GM10248 (cell line): ENCODE measurements around the gene PLEKHO1.
A peak's percentile ranks its signal among the peaks of the same experiment; 100 is the strongest.

Experiments
- CTCF ChIA-PET: fragments of 300-600 bp; sonication (Branson Sonifier 250); formaldehyde crosslinking; extraction: SDS; loops from one replicate; lab custom pipeline; 2021; ENCODE audit warnings: antibody characterized with exemption; lab: Yijun Ruan, JAX
- POLR2A ChIA-PET: fragments of 350-650 bp; sonication (Branson Sonifier 250); formaldehyde crosslinking; extraction: SDS; loops from one replicate; lab custom pipeline; 2020; ENCODE audit warnings: antibody characterized with exemption; lab: Yijun Ruan, JAX
- DNase-seq: peaks from one replicate; pipeline ENCODE4 v3.0.0; 2012; ENCODE audit errors: extremely low spot score
- CTCF ChIP-seq: IDR thresholded peaks from 2 replicates; pipeline ENCODE4 v1.5.1; 2012; ENCODE audit warnings: mild to moderate bottlenecking, low read depth; ENCODE audit errors: extremely low read depth, missing control alignments, control extremely low read depth

Gene PLEKHO1

GRCh38 chr1:150164779-150165178 is 15.1 kb downstream of the PLEKHO1 start:
- ChIA-PET CTCF (interaction anchor here (0.6 to 14.0 kb wide), 14 partner anchors 8 to 272 kb away, joined by 3 to 247 read pairs (median 8); partner anchors contain the start of genes PLEKHO1 and VPS45), POLR2A (interaction anchor here (1.7 kb wide), 1 partner anchor 278 kb away, joined by 6 read pairs; a partner anchor contains a TSS)
- no peak for TF ChIP-seq CTCF
- DNase-seq: no peak

- peak; percentile 74 for TF ChIP-seq CTCF
- DNase-seq: peak; percentile 65
- ChIA-PET POLR2A (interaction anchor here (1.7 kb wide), 1 partner anchor 279 kb away, joined by 6 read pairs; a partner anchor contains a TSS), CTCF (interaction anchor here (0.8 to 14.0 kb wide), 28 partner anchors 9 to 278 kb away, joined by 3 to 247 read pairs (median 4); partner anchors contain the start of genes PLEKHO1 and VPS45)
These were observed 16.2 kb downstream of the PLEKHO1 start for GRCh38 chr1:150165622-150166612.

- ChIA-PET POLR2A (interaction anchor here (2.9 kb wide), 1 partner anchor 282 kb away, joined by 9 read pairs; a partner anchor contains a TSS), CTCF (interaction anchor here (0.7 to 14.0 kb wide), 27 partner anchors 8 to 281 kb away, joined by 3 to 247 read pairs (median 6); partner anchors contain the start of gene VPS45)
- peak; percentile 81 for TF ChIP-seq CTCF
- peak; percentile 77 for DNase-seq
These were observed 19.4 kb downstream of the PLEKHO1 start for GRCh38 chr1:150168960-150169601.

GRCh38 chr1:150171801-150172200 is 22.1 kb downstream of the PLEKHO1 start:
- POLR2A ChIA-PET: no interaction called here

GRCh38 chr1:150173141-150173585 is 23.4 kb downstream of the PLEKHO1 start:
- no peak for DNase-seq

More at GRCh38 chr1:150171801-150172200, 22.1 kb downstream of the PLEKHO1 start:
- TF ChIP-seq CTCF: no peak
- DNase-seq: no peak
- CTCF ChIA-PET: interaction anchor here (1.4 to 14.0 kb wide), 5 partner anchors 11 to 328 kb away, joined by 3 to 247 read pairs (median 13); no protein-coding TSS in a partner anchor

More at GRCh38 chr1:150173141-150173585, 23.4 kb downstream of the PLEKHO1 start:
- no peak for TF ChIP-seq CTCF
- POLR2A ChIA-PET: no interaction called here
- CTCF ChIA-PET: interaction anchor here (2.7 to 14.0 kb wide), 2 partner anchors 14 to 97 kb away, joined by 13 to 247 read pairs; no protein-coding TSS in a partner anchor
